ENCODE results near the gene TMEM117.

- TF ChIP-seq POLR2A (IDR thresholded peaks at IDR 0.05; ENCODE audit: low read length) (no peak), GATA1 (IDR thresholded peaks at IDR 0.05; ENCODE audit: low read depth, low read length) (no peak)
These were observed 217.8 kb downstream of the TMEM117 start for GRCh38 chr12:44053549-44054127.
